Pons (tissue), 1 donor: Measurements from ENCODE around the gene RNF112.

Source experiments
- DNase-seq: peaks from one replicate; pipeline ENCODE4 v3.0.0-alpha.2; 2016; ENCODE audit warnings: low spot score

RNF112 gene

GRCh38 chr17:19410875-19411620 is at the start of gene RNF112:
Gene RNF112 (plus strand): TSS chr17:19411232. CDS start chr17:19411409, 177 bp downstream.
- DNase-seq, result peak; percentile 38

- no peak for DNase-seq
These were observed 49.7 kb upstream of the RNF112 start for GRCh38 chr17:19361326-19361725.

GRCh38 chr17:19361944-19362276 is 49.1 kb upstream of the RNF112 start:
- no peak for DNase-seq

GRCh38 chr17:19362277-19363113 is 48.5 kb upstream of the RNF112 start, which contains the start of gene B9D1:
Gene B9D1 (minus strand): TSS chr17:19362723. CDS start chr17:19362569, 154 bp downstream.
- peak; percentile 91 for DNase-seq

- DNase-seq, result no peak
These were observed 48.0 kb upstream of the RNF112 start for GRCh38 chr17:19363114-19363438.

GRCh38 chr17:19363460-19364035 is 47.5 kb upstream of the RNF112 start:
- no peak for DNase-seq

GRCh38 chr17:19364699-19365498 is 46.1 kb upstream of the RNF112 start:
- no peak for DNase-seq

- no peak for DNase-seq
These were observed 45.6 kb upstream of the RNF112 start for GRCh38 chr17:19365499-19365817.

- DNase-seq, result no peak
These were observed 45.0 kb upstream of the RNF112 start for GRCh38 chr17:19365833-19366636.

- no peak for DNase-seq
These were observed 44.4 kb upstream of the RNF112 start for GRCh38 chr17:19366637-19366972.

- DNase-seq, result no peak
These were observed 42.8 kb upstream of the RNF112 start for GRCh38 chr17:19368229-19368628.

GRCh38 chr17:19369107-19369778 is 41.8 kb upstream of the RNF112 start:
- no peak for DNase-seq

- no peak for DNase-seq
These were observed 41.1 kb upstream of the RNF112 start for GRCh38 chr17:19369846-19370492.

GRCh38 chr17:19370493-19370960 is 40.5 kb upstream of the RNF112 start:
- no peak for DNase-seq

- DNase-seq, result no peak
These were observed 39.6 kb upstream of the RNF112 start for GRCh38 chr17:19371259-19372010.

GRCh38 chr17:19372011-19372370 is 39.0 kb upstream of the RNF112 start:
- DNase-seq, result no peak

GRCh38 chr17:19372439-19372838 is 38.6 kb upstream of the RNF112 start:
- DNase-seq, result no peak

GRCh38 chr17:19372866-19373504 is 38.0 kb upstream of the RNF112 start:
- DNase-seq, result no peak

- DNase-seq, result no peak
These were observed 36.9 kb upstream of the RNF112 start for GRCh38 chr17:19374136-19374535.
